GM21367 (cell line): ENCODE measurements around the gene CEP162.
"Not testable (repeated sequence)": the region's sequence is repeated elsewhere in the genome, so short reads cannot be mapped to it uniquely, and the experiment has no call there.

ENCODE experiments used
- ATAC-seq: cut with Tn5 transposase; IDR thresholded peaks from one replicate; pipeline ENCODE4 v1.9.1; 2021; ENCODE audit not compliant: unreplicated experiment

The CEP162 gene

DNA sequence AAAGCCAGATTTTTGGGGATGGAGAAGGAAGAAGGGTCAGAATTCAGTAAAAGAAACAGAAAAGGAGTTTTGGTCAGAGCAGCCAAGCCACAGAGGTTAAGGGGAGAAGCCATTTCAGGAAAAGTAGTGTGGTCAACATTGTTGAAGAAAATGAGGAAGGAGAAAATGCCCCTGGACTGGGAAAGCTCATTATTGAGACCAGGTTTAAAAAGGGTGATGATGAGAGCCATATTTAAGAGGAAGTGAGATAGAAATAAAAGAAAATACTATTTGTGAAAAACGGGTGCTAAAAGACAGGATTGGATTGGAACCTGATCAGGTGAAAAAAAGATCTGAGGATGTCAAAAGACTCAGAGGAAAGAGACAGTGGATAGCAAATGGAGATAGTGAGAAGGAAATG, 75.8 kb downstream of the CEP162 start:
- ATAC-seq = no peak

DNA sequence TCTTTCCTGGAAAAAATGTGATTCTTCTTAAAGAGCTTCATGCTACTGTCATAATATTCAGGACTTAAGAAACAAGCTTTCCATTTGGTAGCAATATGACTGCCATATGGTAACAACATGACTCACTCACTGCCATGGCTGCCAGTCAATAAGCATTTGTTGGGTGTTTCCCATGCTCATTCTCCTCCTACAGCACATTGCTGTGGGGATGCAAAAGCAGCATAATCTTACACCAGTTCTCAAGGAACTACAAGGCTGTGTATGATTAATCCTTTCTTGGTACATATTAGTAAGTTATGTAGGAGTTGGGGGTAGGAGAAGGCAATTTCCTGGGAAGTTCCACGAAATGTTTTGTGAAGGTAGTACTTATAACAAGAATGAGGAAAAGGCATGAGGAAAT, 76.7 kb downstream of the CEP162 start:
- ATAC-seq = no peak

DNA sequence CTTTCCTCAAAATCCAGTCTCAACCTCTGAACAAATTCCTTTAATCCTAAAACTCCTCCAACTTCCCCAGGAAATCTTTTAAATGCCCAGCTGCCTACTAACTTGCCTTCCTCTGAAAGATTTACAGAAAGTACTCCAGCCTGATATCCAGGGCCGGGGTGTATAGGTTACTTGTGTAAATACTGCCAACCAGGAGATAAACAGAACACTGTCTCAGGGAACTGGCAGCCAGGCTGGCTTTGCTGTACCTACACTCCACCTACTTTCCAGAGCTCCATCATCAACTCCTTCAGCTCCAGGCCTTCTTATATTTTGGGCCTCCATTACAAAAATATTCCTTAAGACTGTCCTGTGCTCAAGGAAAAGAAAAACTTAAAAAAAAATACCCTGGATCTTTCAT, 85.9 kb downstream of the CEP162 start:
- ATAC-seq = no peak

- ATAC-seq = no peak
Measured at GRCh38 chr6:84139311-84139710, 88.1 kb downstream of the CEP162 start.

DNA sequence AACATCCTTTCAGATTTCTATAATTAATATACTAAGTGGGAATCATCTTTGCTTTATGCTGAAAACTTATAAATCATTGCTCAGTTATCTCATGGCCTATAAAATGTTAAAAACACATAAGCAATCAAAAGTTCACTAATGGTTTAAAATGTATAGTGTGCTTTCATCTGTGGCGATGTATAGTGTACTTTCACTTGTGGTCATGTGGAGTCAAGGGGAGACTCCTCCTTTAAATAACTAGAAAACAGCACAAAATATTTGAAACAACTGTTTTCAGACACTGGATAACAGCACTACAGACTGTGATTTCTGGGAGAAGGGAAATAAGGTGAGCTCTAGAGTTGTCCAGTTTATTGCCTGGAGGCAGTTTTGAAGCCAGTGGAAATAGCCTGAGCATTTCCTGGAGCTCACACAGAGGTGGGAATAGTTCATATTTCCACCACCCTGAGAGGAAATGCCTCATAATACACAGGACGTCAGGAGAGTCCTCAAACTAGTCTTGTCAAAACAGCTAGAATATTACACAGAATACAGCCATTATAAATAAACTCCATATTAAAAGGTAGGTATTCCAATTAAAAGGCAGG, 89.4 kb downstream of the CEP162 start:
- no peak for ATAC-seq

DNA sequence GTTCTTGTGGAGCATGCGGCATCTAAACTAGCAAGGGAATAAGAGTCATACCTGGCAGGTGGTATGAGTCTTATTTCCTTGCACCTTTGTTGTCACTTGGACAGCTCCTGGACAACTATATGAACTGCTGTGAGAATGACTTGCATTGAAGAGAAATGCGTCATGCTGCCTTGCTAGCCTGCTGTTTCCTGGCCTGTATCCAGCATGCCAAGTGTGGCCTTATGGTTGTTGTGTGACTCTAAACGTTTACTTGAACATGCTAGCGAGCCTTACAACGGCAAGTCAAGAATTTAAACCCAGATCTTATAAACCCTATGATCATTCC, 90.4 kb downstream of the CEP162 start:
- ATAC-seq = no peak

GRCh38 chr6:84136364-84137050, 90.9 kb downstream of the CEP162 start:
- ATAC-seq = no peak

- no peak for ATAC-seq
Measured at GRCh38 chr6:84135291-84135690, 92.2 kb downstream of the CEP162 start.

DNA sequence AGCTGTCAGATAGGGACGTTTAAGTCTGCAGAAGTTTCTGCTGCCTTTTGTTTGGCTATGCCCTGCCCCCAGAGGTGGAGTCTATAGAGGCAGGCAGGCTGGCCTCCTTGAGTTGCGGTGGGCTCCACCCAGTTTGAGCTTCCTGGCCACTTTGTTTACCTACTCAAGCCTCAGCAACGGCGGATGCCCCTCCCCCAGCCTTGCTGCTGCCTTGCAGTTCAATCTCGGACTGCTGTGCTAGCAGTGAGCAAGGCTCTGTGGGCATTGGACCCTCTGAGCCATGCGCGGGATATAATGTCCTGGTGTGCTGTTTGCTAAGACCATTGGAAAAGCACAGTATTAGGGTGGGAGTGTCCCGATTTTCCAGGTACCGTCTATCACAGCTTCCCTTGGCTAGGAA, 94.1 kb downstream of the CEP162 start:
- not testable (repeated sequence) for ATAC-seq

GRCh38 chr6:84129588-84129987, 97.9 kb downstream of the CEP162 start:
- ATAC-seq = not testable (repeated sequence)

GRCh38 chr6:84123186-84123585, 104.3 kb downstream of the CEP162 start:
- ATAC-seq = no peak

DNA sequence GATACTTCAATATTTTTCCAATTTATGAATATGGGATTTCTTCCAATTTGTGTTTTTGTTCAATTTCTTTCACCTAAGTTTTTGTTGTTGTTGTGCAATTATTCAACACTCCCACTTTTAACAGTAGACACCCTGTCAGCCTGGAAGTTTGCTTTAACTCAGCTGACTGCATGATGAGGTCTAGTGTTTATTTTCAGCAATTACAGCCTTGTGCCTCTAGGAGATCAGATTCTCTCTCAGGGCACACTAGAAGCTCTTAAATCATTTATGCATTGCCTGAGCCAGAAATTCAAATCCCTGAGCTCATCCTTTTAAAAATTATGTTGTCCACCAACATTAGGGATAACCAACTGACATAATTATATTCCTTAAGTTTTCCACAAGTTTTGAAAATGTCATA, 108.2 kb downstream of the CEP162 start:
- ATAC-seq = no peak

DNA sequence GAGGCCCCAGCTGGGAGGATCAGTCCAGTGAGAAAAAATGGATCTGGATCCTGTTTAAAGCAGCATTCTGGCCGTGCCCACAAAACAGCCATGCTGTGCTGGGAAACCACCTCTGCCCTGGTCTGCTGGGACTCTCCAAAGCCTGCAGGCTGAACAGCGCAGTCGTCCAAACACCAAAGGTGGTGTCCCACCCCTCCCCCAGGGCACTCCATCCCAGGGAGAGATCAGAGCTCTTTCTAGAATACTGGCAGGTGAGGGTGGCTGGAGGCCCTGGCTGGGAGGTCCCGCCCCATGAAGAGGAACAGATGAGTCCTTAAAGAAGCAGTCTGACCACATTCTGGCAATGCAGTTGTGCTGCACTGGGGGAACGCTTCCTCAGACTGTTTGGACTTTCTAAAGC, 109.3 kb downstream of the CEP162 start:
- no peak for ATAC-seq

GRCh38 chr6:84114933-84115594, 112.4 kb downstream of the CEP162 start:
- ATAC-seq = not testable (repeated sequence)

- ATAC-seq = not testable (repeated sequence)
Measured at GRCh38 chr6:84111351-84111750, 116.1 kb downstream of the CEP162 start.

GRCh38 chr6:84107495-84107894, 119.9 kb downstream of the CEP162 start:
- no peak for ATAC-seq

DNA sequence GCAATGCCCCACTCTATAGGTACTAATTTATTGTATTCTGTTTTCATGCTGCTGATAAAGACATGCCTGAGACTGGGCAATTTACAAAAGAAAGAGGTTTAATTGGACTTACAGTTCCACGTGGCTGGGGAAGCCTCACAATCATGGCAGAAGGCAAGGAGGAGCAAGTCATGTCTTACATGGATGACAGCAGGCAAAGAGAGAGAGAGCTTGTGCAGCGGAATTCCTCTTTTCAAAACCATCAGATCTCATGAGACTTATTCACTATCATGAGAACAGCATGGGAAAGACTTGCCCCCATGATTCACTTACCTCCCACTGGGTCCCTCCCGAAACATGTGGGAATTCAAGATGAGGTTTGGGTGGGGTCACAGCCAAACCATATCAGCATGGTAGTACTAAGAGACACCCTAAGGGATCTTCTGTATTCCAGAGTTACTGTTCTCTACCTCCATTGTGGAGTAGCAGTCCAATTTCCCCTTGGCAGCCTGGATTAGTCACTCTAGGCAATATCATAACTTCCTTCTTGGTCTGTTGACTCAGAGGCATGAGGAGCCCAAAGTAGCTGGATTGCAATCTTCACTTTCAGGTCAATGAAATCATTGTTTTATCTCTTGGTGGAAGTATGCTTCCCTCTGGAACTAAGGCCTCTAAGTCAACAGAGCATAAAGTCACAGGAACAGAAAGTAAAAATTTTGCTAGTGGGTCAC, 122.1 kb downstream of the CEP162 start:
- ATAC-seq = not testable (repeated sequence)

GRCh38 chr6:84103029-84103428, 124.4 kb downstream of the CEP162 start:
- ATAC-seq = no peak

DNA sequence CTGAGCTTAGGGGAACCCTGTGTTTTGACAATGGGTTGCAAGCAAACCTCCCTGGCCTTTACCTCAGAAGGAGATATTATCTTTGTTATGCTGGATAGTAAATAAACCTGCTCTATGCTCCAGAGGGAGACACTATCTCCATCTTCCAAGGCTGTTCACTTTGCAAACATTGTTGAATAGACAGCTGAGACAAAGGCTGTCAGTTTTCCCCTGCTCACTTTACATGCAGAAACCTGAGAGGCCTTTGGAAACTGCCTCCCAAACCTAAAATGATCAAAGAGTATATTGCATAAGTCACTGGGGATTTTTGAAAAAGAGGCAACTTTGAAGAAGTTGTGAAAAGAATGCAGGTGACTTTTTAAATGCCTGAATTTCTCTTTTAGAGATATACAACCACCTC, 132.3 kb downstream of the CEP162 start:
- ATAC-seq = no peak

DNA sequence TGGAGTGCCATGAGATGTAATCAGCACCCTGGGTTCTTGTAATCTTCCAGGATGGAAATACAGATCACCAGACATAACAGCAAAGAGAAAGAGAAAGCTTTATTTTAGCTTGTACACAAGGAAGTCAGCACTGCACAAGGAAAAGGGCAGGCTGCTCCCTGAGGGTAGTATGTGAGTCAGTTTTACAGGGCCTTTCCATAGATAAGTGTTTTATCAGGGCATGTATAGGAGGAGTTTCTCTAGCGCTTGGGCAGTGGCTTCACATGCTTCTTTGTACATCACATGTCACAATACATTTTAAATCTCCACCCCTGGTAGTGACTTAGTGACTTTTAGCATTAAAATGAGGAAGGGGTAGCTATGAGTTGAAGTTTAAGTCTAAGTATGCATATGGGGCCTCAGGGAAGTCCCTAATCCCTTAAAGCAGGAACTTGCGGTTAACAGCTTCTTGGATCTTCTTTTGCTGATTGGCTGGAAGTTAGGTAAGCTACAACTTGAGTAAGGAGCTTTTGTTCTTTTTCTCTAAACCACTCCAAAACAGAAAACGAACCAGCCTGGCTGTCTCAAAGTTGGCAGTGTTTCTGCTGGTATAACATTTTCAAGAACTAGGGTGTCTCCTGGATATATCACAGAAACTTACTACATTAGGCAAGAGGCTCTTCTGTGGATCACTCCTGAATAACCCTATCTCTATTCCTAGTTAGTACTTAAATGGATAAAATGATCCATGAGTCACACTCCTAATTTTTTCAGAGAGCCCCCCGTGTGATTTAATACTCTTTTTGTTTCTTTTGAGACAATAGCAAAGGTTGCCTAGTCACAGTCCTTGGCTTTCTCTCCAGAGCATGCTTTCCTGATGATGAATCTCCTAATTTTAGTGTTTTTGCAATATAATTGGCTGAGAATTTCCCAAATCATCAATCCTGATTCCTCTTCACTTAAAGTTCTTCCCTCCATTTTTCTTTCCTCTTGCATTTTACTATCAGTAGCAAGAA, 133.7 kb downstream of the CEP162 start:
- ATAC-seq = no peak

DNA sequence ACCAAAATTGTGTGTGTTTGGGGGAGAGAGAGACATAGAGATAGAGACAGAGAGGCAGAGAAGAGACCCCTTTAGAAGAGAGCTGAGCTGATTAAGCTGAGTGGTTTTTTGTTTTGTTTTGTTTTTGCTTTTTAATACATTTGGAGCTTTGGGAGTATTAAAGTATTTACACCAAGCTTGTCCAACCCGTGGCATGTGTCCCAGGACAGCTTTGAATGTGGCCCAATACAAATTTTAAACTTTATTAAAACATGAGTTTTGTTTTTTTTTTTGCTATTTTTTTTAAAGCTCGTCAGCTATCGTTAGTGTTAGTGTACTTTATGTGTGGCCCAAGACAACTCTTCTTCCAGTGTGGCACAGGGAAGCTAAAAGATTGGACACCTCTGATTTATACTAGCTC, 137.9 kb downstream of the CEP162 start:
- no peak for ATAC-seq
